Activated naive CD8-positive, alpha-beta T cell treated with anti-CD3 and anti-CD28 coated beads, Interleukin-2, amount 50 U/mL, for 24 hours (primary cell): ENCODE measurements around the gene ENTPD1.
A peak's percentile ranks its signal among the peaks of the same experiment; 100 is the strongest.
"Not testable (repeated sequence)": the region's sequence is repeated elsewhere in the genome, so short reads cannot be mapped to it uniquely, and the experiment has no call there.

Experiments
- ATAC-seq: fragments of 150-1000 bp; cut with Tn5 transposase; one replicate; pipeline ENCODE4 v1.10.0; 2021
- DNase-seq: peaks from one replicate; pipeline ENCODE4 v3.0.0; 2021
- H3K27ac Mint-ChIP-seq: one replicate; pipeline ENCODE4 v1.8.0; 2021; ENCODE audit warnings: mild to moderate bottlenecking, mixed read lengths
- H3K27me3 Mint-ChIP-seq: one replicate; pipeline ENCODE4 v1.8.0; 2021; ENCODE audit warnings: mixed read lengths
- H3K36me3 Mint-ChIP-seq: one replicate; pipeline ENCODE4 v1.8.0; 2021; ENCODE audit warnings: low read depth, mixed read lengths
- H3K4me1 Mint-ChIP-seq: one replicate; pipeline ENCODE4 v1.8.0; 2021; ENCODE audit warnings: mixed read lengths
- H3K4me3 Mint-ChIP-seq: one replicate; pipeline ENCODE4 v1.8.0; 2021; ENCODE audit warnings: mild to moderate bottlenecking, moderate library complexity, mixed read lengths
- H3K9me3 Mint-ChIP-seq: one replicate; pipeline ENCODE4 v1.8.0; 2021; ENCODE audit warnings: mixed read lengths

The ENTPD1 gene

DNA sequence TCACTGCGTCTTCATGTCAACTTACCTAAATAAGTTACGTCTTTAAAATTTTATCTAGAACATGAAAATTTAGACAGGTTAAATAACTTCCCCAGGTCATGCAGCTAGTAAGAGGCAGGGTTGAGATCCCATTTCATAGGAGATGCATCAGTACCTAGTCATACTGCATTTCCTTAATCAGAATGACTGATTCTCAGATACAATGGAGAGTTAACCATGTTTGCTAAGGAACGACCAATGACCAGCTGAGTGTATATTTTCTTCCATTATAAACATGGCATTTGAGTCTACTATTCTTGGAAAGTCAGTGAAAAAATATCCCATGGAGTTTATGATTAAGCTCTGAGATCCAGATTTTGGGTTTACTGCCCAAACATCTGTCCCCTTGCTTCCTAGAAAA lies 39.6 kb downstream of the ENTPD1 start:
- peaks cover 3% of the 10 kb centered on the region for H3K36me3 Mint-ChIP-seq
- ATAC-seq (no peak), DNase-seq (no peak)
- H3K4me3 Mint-ChIP-seq, result no peak overlapping the region
- peaks cover 48% of the 10 kb centered on the region for H3K4me1 Mint-ChIP-seq
- H3K27me3 Mint-ChIP-seq, result no peaks in the 10 kb centered on the region
- no peak overlapping the region for H3K27ac Mint-ChIP-seq
- peaks cover 4% of the 10 kb centered on the region for H3K9me3 Mint-ChIP-seq

DNA sequence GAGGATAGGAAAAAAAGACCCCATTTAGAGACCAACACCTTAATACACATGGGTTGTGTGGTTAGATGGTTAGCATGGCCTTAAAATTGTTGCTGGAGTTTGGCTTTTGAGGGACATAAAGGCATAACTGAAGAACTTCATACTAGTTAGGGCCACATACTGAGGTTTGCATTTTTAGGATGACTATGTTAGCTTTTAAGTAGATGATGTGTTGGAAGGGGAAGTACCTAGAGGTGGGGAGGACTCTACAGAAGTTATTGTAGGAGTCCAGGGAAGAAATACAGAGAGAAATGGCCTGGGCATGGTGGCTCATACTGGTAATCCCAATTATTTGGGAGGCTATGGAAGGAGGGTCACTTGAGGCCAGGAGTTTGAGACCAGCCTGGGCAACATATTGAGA lies 40.5 kb downstream of the ENTPD1 start:
- DNase-seq, result no peak
- H3K36me3 Mint-ChIP-seq, result peaks cover 3% of the 10 kb centered on the region
- H3K27me3 Mint-ChIP-seq, result no peaks in the 10 kb centered on the region
- H3K27ac Mint-ChIP-seq, result no peak overlapping the region
- peak; percentile 47 for ATAC-seq
- peaks cover 4% of the 10 kb centered on the region for H3K9me3 Mint-ChIP-seq
- peaks cover 42% of the 10 kb centered on the region for H3K4me1 Mint-ChIP-seq
- no peak overlapping the region for H3K4me3 Mint-ChIP-seq

DNA sequence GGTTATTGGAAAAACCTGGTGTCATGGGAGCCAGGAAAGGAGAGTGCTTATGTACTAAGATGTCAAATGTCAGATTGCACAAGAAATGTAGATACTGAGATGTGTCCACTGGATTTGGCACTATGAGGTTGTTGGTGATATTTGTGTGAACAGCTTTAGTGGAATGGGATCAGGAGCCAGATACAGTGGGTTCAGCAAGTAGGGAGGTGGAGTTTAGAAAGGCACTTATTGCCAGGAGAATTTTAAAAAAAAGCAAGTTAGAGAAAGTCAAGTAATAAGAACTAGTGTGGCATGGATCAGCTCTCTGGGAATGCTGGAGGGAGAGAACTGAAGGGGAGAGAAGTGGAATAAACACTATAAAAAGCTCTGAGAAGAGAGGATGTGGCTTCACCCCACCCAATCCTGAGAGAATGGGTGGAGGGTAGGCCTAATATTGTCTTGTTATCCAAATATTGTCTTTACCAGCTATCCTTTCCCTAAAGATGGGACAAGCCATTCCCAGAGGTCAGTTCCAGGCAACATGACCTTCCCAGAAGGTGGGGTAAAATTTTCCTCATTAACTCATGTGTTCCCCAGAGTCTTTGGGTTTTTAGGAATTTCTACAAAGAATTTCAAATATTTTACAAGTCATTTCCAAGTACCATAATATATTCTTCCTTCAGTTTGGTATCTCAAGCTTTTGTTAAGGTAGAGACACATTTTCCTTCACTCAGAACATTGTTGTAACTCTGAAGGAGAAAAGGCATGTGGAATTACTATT lies 42.3 kb downstream of the ENTPD1 start:
- DNase-seq, result no peak
- ATAC-seq, result no peak
- Mint-ChIP-seq H3K4me3 (no peak overlapping the region), H3K27ac (no peak overlapping the region), H3K4me1 (peaks cover 27% of the 10 kb centered on the region), H3K27me3 (no peaks in the 10 kb centered on the region), H3K36me3 (peaks cover 3% of the 10 kb centered on the region), H3K9me3 (peaks cover 4% of the 10 kb centered on the region)

DNA sequence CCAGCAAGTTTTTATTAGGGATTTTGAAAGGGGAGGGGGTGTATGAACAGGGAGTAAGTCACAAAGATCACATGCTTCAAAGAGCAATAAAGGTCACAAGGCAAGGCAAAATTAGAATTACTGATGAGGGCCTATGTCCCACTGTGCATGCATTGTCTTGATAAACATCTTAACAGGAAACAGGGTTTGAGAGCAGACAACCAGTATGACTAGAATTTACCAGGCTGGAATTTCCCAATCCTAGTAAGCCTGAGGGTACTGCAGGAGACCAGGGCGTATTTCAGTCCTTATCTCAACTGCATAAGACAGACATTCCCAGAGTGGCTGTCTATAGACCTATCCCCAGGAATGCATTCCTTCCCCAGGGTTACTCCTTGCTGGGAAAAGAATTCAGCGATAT lies 44.3 kb downstream of the ENTPD1 start:
- not testable (repeated sequence) for H3K4me3 Mint-ChIP-seq, ATAC-seq, H3K27me3 Mint-ChIP-seq, DNase-seq, H3K36me3 Mint-ChIP-seq, H3K9me3 Mint-ChIP-seq
- H3K4me1 Mint-ChIP-seq, result peaks cover 11% of the 10 kb centered on the region
- H3K27ac Mint-ChIP-seq, result peak overlapping the region; percentile 17

DNA sequence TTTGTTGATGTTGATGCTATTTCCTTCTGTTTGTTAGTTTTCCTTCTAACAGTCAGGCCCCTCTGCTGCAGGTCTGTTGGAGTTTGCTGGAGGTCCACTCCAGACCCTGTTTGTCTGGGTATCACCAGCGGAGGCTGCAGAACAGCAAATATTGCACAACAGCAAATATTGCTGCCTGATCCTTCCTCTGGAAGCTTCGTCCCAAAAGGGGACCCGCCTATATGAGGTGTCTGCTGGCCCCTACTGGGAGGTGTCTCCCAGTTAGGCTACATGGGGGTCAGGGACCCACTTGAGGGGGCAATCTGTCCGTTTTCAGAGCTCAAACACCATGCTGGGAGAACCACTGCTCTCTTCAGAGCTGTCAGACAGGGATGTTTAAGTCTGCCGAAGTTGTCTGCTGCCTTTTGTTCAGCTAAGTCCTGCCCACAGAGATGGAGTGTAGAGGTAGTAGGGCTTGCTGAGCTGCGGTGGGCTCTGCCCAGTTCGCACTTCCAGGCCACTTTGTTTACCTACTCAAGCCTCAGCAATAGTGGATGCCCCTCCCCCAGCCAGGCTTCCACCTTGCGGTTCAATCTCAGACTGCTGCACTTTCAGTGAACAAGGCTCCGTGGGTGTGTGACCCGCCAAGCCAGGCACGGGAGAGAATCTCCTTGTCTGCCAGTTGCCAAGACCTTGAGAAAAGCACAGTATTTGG lies 50.9 kb downstream of the ENTPD1 start:
- H3K4me3 Mint-ChIP-seq, result not testable (repeated sequence)

DNA sequence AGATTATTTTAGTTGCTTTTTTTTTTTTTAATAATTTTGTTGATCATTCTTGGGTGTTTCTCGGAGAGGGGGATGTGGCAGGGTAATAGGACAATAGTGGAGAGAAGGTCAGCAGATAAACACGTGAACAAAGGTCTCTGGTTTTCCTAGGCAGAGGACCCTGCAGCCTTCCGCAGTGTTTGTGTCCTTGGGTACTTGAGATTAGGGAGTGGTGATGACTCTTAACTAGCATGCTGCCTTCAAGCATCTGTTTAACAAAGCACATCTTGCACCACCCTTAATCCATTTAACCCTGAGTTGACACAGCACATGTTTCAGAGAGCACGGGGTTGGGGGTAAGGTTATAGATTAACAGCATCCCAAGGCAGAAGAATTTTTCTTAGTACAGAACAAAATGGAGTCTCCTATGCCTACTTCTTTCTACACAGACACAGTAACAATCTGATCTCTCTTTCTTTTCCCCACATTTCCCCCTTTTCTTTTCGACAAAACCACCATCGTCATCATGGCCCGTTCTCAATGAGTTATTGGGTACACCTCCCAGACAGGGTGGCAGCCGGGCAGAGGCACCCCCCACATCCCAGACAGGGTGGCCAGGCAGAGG lies 52.8 kb downstream of the ENTPD1 start:
- not testable (repeated sequence) for H3K9me3 Mint-ChIP-seq, H3K27ac Mint-ChIP-seq, H3K4me3 Mint-ChIP-seq, H3K4me1 Mint-ChIP-seq, ATAC-seq, H3K36me3 Mint-ChIP-seq, DNase-seq
- H3K27me3 Mint-ChIP-seq, result peaks cover 24% of the 10 kb centered on the region

More for the DNA sequence above, 50.9 kb downstream of the ENTPD1 start:
- DNase-seq, H3K4me1 Mint-ChIP-seq, H3K36me3 Mint-ChIP-seq, ATAC-seq, H3K27ac Mint-ChIP-seq, H3K9me3 Mint-ChIP-seq: not testable (repeated sequence)
- peaks cover 22% of the 10 kb centered on the region for H3K27me3 Mint-ChIP-seq

DNA sequence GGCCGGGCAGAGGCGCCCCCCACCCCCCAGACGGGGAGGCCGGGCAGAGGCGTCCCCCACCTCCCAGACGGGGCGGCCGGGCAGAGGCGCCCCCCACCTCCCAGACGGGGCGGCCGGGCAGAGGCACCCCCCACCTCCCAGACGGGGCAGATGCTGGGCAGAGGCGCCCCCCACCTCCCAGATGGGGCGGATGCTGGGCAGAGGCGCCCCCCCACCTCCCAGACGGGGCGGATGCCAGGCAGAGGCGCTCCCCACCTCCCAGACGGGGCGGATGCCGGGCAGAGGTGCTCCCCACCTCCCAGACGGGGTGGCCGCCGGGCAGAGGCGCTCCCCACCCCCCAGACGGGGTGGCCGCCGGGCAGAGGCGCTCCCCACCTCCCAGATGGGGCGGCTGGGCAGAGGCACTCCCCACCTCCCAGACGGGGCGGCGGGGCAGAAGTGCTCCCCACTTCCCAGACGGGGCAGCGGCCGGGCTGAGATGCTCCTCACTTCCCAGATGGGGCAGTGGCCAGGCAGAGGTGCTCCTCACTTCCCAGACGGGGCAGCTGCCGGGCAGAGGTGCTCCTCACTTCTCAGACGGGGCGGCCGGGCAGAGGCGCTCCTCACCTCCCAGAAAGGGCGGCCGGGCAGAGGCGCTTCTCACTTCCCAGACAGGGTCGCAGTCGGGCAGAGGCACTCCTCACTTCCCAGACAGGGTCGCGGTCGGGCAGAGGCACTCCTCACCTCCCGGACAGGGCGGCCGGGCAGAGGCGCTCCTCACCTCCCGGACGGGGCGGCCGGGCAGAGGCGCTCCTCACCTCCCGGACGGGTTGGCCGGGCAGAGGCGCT lies 53.6 kb downstream of the ENTPD1 start:
- H3K27me3 Mint-ChIP-seq, result peaks cover 22% of the 10 kb centered on the region
- no peak overlapping the region for H3K27ac Mint-ChIP-seq
- peaks cover 4% of the 10 kb centered on the region for H3K9me3 Mint-ChIP-seq
- H3K36me3 Mint-ChIP-seq, result peaks cover 5% of the 10 kb centered on the region
- no peak for DNase-seq
- ATAC-seq, result no peak
- peaks cover 5% of the 10 kb centered on the region for H3K4me1 Mint-ChIP-seq
- H3K4me3 Mint-ChIP-seq, result no peak overlapping the region

DNA sequence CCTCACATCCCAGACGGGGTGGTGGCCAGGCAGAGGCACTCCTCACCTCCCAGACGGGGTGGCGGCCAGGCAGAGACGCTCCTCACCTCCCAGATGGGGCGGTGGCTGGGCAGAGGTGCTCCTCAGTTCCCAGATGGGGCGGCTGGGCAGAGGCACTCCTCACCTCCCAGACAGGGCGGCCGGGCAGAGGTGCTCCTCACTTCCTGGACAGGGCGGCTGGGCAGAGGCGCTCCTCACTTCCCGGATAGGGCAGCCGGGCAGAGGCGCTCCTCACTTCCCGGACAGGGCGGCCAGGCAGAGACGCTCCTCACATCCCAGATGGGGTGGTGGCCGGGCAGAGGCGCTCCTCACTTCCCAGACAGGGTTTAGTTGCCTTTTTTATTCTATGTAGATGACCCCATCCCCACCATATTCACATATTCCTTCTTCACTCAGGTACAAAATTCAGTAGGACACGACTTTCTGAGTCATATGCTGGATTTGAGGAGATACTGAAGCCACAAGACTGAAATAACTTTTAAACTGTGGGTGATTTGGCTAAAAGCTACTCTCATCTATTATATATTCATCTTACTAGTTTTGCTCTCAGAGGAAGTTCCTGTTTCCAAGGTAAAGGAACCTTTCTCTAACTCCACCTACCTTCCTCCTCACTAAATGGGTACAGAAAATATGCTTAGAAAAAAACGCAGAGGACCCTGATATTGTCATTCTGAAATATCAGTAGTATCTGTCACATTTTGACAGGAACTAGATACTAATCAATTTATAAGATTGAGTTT lies 54.4 kb downstream of the ENTPD1 start:
- no peak for DNase-seq
- H3K4me3 Mint-ChIP-seq, result no peak overlapping the region
- H3K9me3 Mint-ChIP-seq, result peaks cover 4% of the 10 kb centered on the region
- peaks cover 21% of the 10 kb centered on the region for H3K27me3 Mint-ChIP-seq
- no peak for ATAC-seq
- no peak overlapping the region for H3K27ac Mint-ChIP-seq
- H3K36me3 Mint-ChIP-seq, result peaks cover 5% of the 10 kb centered on the region
- peaks cover 9% of the 10 kb centered on the region for H3K4me1 Mint-ChIP-seq

DNA sequence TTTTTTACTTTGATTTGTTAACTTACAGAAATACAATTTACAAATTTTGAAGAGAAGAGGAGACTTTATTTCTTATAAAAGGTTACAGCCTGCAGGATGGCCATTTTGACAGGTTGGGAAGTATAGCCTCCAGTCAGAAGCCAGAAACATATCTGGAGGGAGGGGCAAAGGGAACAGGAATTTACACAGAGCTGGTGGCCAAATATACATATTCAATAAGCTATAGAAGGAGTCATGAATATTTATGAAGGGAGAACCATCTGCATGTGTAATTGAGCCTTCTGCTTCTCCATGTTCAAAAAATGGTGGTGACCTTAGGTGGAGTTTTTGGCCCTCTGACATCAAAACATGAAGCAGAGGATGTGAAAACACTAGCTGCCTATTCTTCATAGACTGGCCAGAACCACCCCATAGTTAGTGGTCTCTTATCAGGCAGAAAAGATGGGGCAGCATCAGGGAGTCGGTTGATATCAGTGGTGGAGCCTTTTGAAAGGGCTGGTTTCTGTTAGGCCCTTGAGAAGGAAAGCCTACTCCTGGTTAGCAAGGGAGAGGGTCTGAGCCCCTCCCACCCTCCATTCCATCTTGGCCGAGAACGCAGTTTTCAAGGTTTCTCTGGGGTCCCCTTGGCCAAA lies 57.2 kb downstream of the ENTPD1 start:
- no peak overlapping the region for H3K4me3 Mint-ChIP-seq
- peaks cover 5% of the 10 kb centered on the region for H3K36me3 Mint-ChIP-seq
- H3K9me3 Mint-ChIP-seq, result peaks cover 4% of the 10 kb centered on the region
- peaks cover 9% of the 10 kb centered on the region for H3K4me1 Mint-ChIP-seq
- DNase-seq (no peak), ATAC-seq (no peak)
- no peak overlapping the region for H3K27ac Mint-ChIP-seq
- H3K27me3 Mint-ChIP-seq, result peaks cover 8% of the 10 kb centered on the region

DNA sequence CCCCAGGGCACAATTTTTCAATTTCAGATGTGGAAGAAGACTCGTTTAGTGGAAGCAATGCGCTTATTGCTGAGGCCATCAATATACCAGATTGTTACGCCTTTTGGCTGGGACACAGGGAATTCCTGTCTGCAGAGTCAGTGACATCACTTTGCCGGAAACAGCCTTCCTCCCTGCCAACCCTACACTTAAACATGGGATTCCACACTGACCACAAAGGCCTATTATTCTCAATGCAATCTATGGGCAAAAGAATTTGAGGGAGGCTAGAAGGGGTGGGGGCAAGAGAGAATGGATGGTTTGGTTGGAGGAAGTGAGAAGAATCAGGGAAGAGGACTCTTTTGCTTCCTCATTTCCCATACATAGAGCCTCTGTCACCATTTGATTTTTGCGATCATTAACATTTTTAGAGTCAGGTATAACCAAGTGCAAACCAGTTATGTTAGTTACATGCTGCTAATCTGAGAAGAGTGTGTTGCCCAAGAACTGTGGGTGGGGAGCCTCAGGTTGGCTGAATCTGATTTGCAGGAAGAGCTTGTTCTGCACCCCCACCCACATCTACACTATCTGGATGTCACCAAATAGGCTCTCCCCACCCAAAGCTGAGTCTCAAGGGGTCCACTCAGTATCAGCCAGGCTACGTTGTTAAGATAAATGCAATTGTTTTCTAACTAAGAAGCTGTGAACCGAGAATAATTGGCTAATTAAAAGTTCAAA lies 58.2 kb downstream of the ENTPD1 start:
- no peak for DNase-seq
- no peak overlapping the region for H3K27ac Mint-ChIP-seq
- H3K36me3 Mint-ChIP-seq, result peaks cover 5% of the 10 kb centered on the region
- H3K4me1 Mint-ChIP-seq, result peaks cover 14% of the 10 kb centered on the region
- no peak for ATAC-seq
- H3K9me3 Mint-ChIP-seq, result peaks cover 4% of the 10 kb centered on the region
- H3K27me3 Mint-ChIP-seq, result peaks cover 4% of the 10 kb centered on the region
- H3K4me3 Mint-ChIP-seq, result no peak overlapping the region

DNA sequence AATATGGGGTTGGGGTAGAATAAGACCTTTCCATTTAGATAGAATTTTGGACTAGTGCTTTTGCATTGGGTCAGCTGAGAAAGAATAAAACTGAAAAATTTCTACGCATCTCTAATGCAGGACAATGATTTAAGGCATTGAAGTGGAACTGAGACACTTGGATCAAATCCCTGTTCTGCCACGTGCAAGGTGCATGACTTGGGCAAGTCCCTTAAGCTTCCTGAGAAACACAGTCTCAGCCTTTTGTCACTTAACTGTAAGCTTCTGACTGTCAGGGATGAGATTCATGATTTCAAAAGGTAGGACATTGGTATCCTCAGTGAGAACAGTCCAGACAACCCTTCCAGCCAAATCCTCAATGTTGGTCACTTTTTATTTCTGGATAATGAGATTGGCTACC lies 59.2 kb downstream of the ENTPD1 start:
- Mint-ChIP-seq H3K4me1 (peaks cover 19% of the 10 kb centered on the region), H3K4me3 (no peak overlapping the region), H3K27me3 (peaks cover 4% of the 10 kb centered on the region), H3K36me3 (peaks cover 5% of the 10 kb centered on the region), H3K27ac (no peak overlapping the region), H3K9me3 (peaks cover 4% of the 10 kb centered on the region)
- ATAC-seq (no peak), DNase-seq (no peak)

DNA sequence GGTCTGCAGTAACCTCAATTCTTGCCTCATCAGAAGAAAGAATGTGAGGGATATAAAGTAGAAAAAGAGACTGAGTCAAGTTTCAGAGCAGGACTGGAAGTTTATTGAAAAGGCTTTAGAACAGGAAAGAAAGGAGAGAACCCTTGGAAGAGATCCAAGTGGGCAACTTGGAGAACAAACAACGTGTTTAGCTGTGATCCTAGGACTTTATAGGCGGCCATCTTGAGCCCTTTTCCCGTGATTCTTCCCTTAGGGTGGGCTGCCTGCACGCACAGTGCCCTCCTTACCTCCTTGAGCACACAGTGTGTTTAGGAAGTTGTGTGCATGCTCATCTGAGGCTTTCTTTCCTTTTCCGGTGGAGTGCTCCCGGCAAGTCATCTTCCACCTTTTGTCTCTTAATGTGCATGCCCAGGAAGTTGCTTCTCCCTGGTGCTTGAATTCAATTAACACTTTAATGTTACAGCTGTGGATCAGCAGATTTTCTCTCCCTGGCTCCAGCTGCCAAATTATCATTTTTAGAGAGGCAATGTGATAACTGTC lies 59.8 kb downstream of the ENTPD1 start:
- Mint-ChIP-seq H3K36me3 (peaks cover 2% of the 10 kb centered on the region), H3K27me3 (peaks cover 4% of the 10 kb centered on the region), H3K4me3 (no peak overlapping the region), H3K27ac (peak overlapping the region; percentile 63), H3K4me1 (peaks cover 23% of the 10 kb centered on the region), H3K9me3 (peaks cover under 1% of the 10 kb centered on the region)
- ATAC-seq, result no peak
- no peak for DNase-seq

DNA sequence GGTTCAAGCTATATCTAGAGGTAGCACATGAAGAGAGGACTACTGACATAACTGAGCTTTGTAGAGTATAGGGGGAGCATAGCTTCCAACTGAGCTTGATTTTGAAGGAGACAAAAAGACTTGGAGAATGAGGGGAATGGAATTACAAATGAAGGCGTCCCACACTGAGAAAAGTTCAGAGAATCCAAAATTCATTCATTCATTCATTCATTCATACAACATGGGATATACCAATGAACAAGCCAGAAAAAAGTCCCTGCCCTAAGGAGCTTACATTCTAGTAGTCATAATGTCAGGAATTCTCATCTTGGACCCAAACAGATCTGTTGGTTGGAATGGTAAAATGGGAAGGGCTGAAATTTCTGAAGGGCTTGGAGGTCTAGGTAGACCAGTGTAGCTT lies 62.0 kb downstream of the ENTPD1 start:
- H3K27ac Mint-ChIP-seq, result no peak overlapping the region
- no peaks in the 10 kb centered on the region for H3K36me3 Mint-ChIP-seq
- ATAC-seq (no peak), DNase-seq (no peak)
- peaks cover 28% of the 10 kb centered on the region for H3K4me1 Mint-ChIP-seq
- H3K4me3 Mint-ChIP-seq, result no peak overlapping the region
- no peaks in the 10 kb centered on the region for H3K9me3 Mint-ChIP-seq
- peaks cover 4% of the 10 kb centered on the region for H3K27me3 Mint-ChIP-seq
